ENCODE data around the gene PTPDC1.
"Not testable (repeated sequence)": the region's sequence is repeated elsewhere in the genome, so short reads cannot be mapped to it uniquely, and the experiment has no call there.

Gene PTPDC1

GRCh38 chr9:94094219-94095145 is 10.2 kb downstream of the PTPDC1 start:
- not testable (repeated sequence) for DNase-seq (ENCODE audit: low read depth in 2 of 2)

- DNase-seq (ENCODE audit: low read depth in 2 of 2), result no peak
Measured at GRCh38 chr9:94096819-94097577, 12.7 kb downstream of the PTPDC1 start.

GRCh38 chr9:94097788-94098414 is 13.6 kb downstream of the PTPDC1 start:
- DNase-seq (ENCODE audit: low read depth in 2 of 2), result no peak

GRCh38 chr9:94100152-94100879 is 16.1 kb downstream of the PTPDC1 start:
- no peak for DNase-seq (ENCODE audit: low read depth in 2 of 2)

GRCh38 chr9:94101162-94101853 is 17.0 kb downstream of the PTPDC1 start:
- no peak for DNase-seq (ENCODE audit: low read depth in 2 of 2)

- no peak for DNase-seq (ENCODE audit: low read depth in 2 of 2)
Measured at GRCh38 chr9:94108584-94108983, 24.3 kb downstream of the PTPDC1 start.

GRCh38 chr9:94110821-94111252 is 26.6 kb downstream of the PTPDC1 start:
- DNase-seq (ENCODE audit: low read depth in 2 of 2), result no peak

GRCh38 chr9:94111446-94111845 is 27.2 kb downstream of the PTPDC1 start:
- no peak for DNase-seq (ENCODE audit: low read depth in 2 of 2)

- no peak for DNase-seq (ENCODE audit: low read depth in 2 of 2)
Measured at GRCh38 chr9:94112716-94113465, 28.6 kb downstream of the PTPDC1 start.

- not testable (repeated sequence) for DNase-seq (ENCODE audit: low read depth in 2 of 2)
Measured at GRCh38 chr9:94120088-94120487, 35.8 kb downstream of the PTPDC1 start.

GRCh38 chr9:94120854-94121376 is 36.7 kb downstream of the PTPDC1 start:
- no peak for DNase-seq (ENCODE audit: low read depth in 2 of 2)

GRCh38 chr9:94126844-94127243 is 42.6 kb downstream of the PTPDC1 start:
- no peak for DNase-seq (ENCODE audit: low read depth in 2 of 2)

- DNase-seq (ENCODE audit: low read depth in 2 of 2), result no peak
Measured at GRCh38 chr9:94127806-94128205, 43.5 kb downstream of the PTPDC1 start.

- no peak for DNase-seq (ENCODE audit: low read depth in 2 of 2)
Measured at GRCh38 chr9:94128580-94128979, 44.3 kb downstream of the PTPDC1 start.

GRCh38 chr9:94134629-94135028 is 50.4 kb downstream of the PTPDC1 start:
- no peak for DNase-seq (ENCODE audit: low read depth in 2 of 2)

- no peak for DNase-seq (ENCODE audit: low read depth in 2 of 2)
Measured at GRCh38 chr9:94135222-94135621, 51.0 kb downstream of the PTPDC1 start.

GRCh38 chr9:94139672-94140417 is 55.6 kb downstream of the PTPDC1 start:
- no peak for DNase-seq (ENCODE audit: low read depth in 2 of 2)

- no peak for DNase-seq (ENCODE audit: low read depth in 2 of 2)
Measured at GRCh38 chr9:94140418-94140780, 56.1 kb downstream of the PTPDC1 start.
